ENCODE data around the gene YLPM1. TPM values are rescaled to one million over a fixed set of nuclear protein-coding genes. Genes with fewer than 3 reads are reported as not detected.

YLPM1 gene
- total RNA-seq, 4 donors from 2014 or later = 35.0 to 42.7 (median 37.5) TPM

- TF ChIP-seq POLR2A (IDR thresholded peaks at IDR 0.05) (no peak), CTCF (IDR thresholded peaks at IDR 0.05) (no peak)
- intact Hi-C loops (cut with DNase I; ENCODE audit: low total_unique reads) = no loop called here
- DNase-seq (ENCODE audit: low spot score in 2 of 2) = no peak
- H3K4me3 ChIP-seq (ENCODE audit: low read depth, poor library complexity, severe bottlenecking) = no peak overlapping the region
- WGBS, 2 donors = 88% methylated on average over 7 of the region's 7 CpGs
Measured at GRCh38 chr14:74807853-74808545, 44.9 kb downstream of the YLPM1 start.

GRCh38 chr14:74816124-74816523, 53.0 kb downstream of the YLPM1 start:
- no peak overlapping the region for H3K4me3 ChIP-seq (ENCODE audit: low read depth, poor library complexity, severe bottlenecking)
- intact Hi-C loops (cut with DNase I; ENCODE audit: low total_unique reads) = no loop called here
- TF ChIP-seq CTCF (IDR thresholded peaks at IDR 0.05) = no peak
- no peak for DNase-seq (ENCODE audit: low spot score in 2 of 2)
- WGBS, 2 donors = 80 to 88% methylated on average over 1 of the region's 1 CpG

- DNase-seq (ENCODE audit: low spot score in 2 of 2) = no peak
- TF ChIP-seq CTCF (IDR thresholded peaks at IDR 0.05) (no peak), POLR2A (IDR thresholded peaks at IDR 0.05) (no peak)
- WGBS, 2 donors = 94 to 97% methylated on average over 5 of the region's 5 CpGs
- intact Hi-C loops (cut with DNase I; ENCODE audit: low total_unique reads) = no loop called here
- H3K4me3 ChIP-seq (ENCODE audit: low read depth, poor library complexity, severe bottlenecking) = no peak overlapping the region
Measured at GRCh38 chr14:74820288-74820687, 57.2 kb downstream of the YLPM1 start.

DNA sequence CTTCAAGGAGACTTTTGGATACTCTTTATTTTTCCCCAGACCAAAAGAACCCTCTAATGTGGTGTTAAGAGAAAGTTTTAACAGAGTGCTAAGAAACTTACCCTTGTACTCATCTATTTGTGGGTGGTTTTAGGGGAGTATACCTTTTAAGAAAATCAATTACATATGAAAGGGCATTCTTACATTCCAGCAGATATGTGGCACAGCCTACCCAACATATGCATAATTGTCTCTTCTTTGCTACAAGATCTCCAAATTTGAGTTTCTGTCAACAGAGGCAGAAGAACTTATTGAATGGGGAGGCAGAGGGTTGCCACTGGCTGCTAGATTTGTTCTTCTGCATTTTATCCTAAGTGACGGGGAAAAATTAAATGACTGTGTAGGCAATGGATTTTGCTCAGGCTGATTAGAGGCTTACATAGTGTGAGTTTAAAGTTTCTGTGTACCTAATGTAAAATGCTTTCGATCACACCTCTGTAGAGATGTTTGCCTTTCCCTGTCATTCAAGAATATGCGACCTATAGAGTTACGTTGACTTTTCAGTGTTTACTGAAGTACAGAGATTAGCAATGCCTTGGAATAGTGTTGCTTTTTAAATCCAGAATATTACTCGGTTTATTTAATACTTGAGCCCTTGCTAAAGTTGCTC, 58.3 kb downstream of the YLPM1 start:
- intact Hi-C loops (cut with DNase I; ENCODE audit: low total_unique reads) = no loop called here
- TF ChIP-seq CTCF (IDR thresholded peaks at IDR 0.05) (no peak), POLR2A (IDR thresholded peaks at IDR 0.05) (no peak)

DNA sequence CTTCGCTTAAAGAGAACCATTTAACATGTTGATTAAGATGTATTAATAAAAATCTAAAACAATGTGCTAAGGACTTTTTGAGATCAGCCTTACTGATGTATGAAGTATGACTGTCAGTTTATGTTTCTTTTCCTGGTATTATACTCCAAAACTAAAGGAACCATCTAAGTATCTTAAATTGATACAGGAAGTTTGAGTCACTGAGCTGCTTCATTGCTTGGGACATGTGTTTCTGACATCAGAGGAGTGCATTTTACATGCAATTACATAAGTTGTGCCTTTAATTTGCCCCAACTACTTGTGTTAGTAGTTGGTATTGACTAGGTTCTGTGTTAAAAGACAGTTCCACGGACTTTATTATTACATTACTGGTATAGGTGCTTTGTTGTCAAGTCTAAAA, 61.9 kb downstream of the YLPM1 start:
- intact Hi-C loops (cut with DNase I; ENCODE audit: low total_unique reads) = no loop called here
- 90 to 91% methylated on average over 2 of the region's 2 CpGs for WGBS, 2 donors
- DNase-seq (ENCODE audit: low spot score in 2 of 2) = no peak
- TF ChIP-seq CTCF (IDR thresholded peaks at IDR 0.05) (no peak), POLR2A (IDR thresholded peaks at IDR 0.05) (no peak)
- H3K4me3 ChIP-seq (ENCODE audit: low read depth, poor library complexity, severe bottlenecking) = no peak overlapping the region

More for the DNA sequence above, 58.3 kb downstream of the YLPM1 start:
- no peak overlapping the region for H3K4me3 ChIP-seq (ENCODE audit: low read depth, poor library complexity, severe bottlenecking)
- WGBS, 2 donors = 96 to 97% methylated on average over 5 of the region's 5 CpGs
- DNase-seq (ENCODE audit: low spot score in 2 of 2) = no peak
